HL-60 (cell line): ENCODE results near the gene RILP.
A peak's percentile ranks its signal among the peaks of the same experiment; 100 is the strongest.

Experiments
- DNase-seq, 2 experiments: peaks; one replicate each; pipeline ENCODE4 v3.0.0-alpha.2; 2010 to 2020; ENCODE audit warnings: low read depth in 1 of 2, low spot score in 1 of 2
- H3K27ac ChIP-seq: fragments of 250-450 bp; sonication (Bioruptor Pico); replicated peaks from 2 replicates; pipeline ENCODE4 v1.5.1; 2020; ENCODE audit warnings: mild to moderate bottlenecking, moderate library complexity
- H3K27me3 ChIP-seq: fragments of 250-450 bp; sonication (Bioruptor Pico); 2 replicates; pipeline ENCODE4 v1.5.1; 2021; ENCODE audit warnings: mild to moderate bottlenecking, moderate library complexity; ENCODE audit not compliant: insufficient read depth, poor library complexity, severe bottlenecking
- H3K4me3 ChIP-seq: replicated peaks from 2 replicates; pipeline ENCODE4 v1.5.1; 2011; ENCODE audit warnings: mild to moderate bottlenecking, control low read depth, low read length; ENCODE audit not compliant: insufficient read depth
- GABPA ChIP-seq: IDR thresholded peaks from 2 replicates; pipeline ENCODE4 v1.6.1; 2012; ENCODE audit warnings: low read depth
- POLR2AphosphoS5 ChIP-seq: IDR thresholded peaks from 2 replicates; pipeline ENCODE4 v1.6.1; 2012; ENCODE audit warnings: low read depth
- SPI1 ChIP-seq: IDR thresholded peaks from 2 replicates; pipeline ENCODE4 v1.6.1; 2012; ENCODE audit warnings: low read depth, mild to moderate bottlenecking, borderline replicate concordance
- TF ChIP-seq, protein P1 (sequence below): IDR thresholded peaks from 2 replicates; pipeline ENCODE4 v1.6.1; 2012; ENCODE audit warnings: low read depth; ENCODE audit not compliant: insufficient replicate concordance
- TF ChIP-seq, protein P2 (sequence below): IDR thresholded peaks from one replicate; pipeline ENCODE4 v1.5.1; 2011; ENCODE audit warnings: low read length, control low read depth, inconsistent platforms; ENCODE audit not compliant: insufficient read depth

Gene RILP

DNA sequence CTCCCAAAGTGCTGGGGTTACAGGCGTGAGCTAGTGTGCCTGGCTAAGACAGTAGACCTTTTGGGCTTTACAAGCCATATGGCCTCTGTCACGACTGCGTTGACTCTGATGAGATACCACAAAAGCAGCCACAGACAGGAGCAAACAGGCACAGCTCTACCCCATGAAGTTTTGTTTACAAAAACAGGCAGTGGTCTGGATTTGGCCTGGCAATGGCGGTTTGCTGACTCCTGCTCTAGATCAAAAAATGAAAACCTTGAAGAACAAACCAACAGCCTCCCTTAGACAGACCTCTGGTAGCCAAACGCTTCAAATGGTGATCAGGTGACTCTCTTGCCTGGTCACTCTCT, 41.7 kb downstream of the RILP start:
- Histone ChIP-seq H3K4me3 (no peak overlapping the region), H3K27ac (peak overlapping the region; percentile 84), H3K27me3 (no peaks in the 10 kb centered on the region)
- no peak for DNase-seq
- TF ChIP-seq, protein P1, sequence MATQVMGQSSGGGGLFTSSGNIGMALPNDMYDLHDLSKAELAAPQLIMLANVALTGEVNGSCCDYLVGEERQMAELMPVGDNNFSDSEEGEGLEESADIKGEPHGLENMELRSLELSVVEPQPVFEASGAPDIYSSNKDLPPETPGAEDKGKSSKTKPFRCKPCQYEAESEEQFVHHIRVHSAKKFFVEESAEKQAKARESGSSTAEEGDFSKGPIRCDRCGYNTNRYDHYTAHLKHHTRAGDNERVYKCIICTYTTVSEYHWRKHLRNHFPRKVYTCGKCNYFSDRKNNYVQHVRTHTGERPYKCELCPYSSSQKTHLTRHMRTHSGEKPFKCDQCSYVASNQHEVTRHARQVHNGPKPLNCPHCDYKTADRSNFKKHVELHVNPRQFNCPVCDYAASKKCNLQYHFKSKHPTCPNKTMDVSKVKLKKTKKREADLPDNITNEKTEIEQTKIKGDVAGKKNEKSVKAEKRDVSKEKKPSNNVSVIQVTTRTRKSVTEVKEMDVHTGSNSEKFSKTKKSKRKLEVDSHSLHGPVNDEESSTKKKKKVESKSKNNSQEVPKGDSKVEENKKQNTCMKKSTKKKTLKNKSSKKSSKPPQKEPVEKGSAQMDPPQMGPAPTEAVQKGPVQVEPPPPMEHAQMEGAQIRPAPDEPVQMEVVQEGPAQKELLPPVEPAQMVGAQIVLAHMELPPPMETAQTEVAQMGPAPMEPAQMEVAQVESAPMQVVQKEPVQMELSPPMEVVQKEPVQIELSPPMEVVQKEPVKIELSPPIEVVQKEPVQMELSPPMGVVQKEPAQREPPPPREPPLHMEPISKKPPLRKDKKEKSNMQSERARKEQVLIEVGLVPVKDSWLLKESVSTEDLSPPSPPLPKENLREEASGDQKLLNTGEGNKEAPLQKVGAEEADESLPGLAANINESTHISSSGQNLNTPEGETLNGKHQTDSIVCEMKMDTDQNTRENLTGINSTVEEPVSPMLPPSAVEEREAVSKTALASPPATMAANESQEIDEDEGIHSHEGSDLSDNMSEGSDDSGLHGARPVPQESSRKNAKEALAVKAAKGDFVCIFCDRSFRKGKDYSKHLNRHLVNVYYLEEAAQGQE = no peak
- no peak for TF ChIP-seq POLR2AphosphoS5
- no peak for TF ChIP-seq GABPA
- TF ChIP-seq, protein P2, sequence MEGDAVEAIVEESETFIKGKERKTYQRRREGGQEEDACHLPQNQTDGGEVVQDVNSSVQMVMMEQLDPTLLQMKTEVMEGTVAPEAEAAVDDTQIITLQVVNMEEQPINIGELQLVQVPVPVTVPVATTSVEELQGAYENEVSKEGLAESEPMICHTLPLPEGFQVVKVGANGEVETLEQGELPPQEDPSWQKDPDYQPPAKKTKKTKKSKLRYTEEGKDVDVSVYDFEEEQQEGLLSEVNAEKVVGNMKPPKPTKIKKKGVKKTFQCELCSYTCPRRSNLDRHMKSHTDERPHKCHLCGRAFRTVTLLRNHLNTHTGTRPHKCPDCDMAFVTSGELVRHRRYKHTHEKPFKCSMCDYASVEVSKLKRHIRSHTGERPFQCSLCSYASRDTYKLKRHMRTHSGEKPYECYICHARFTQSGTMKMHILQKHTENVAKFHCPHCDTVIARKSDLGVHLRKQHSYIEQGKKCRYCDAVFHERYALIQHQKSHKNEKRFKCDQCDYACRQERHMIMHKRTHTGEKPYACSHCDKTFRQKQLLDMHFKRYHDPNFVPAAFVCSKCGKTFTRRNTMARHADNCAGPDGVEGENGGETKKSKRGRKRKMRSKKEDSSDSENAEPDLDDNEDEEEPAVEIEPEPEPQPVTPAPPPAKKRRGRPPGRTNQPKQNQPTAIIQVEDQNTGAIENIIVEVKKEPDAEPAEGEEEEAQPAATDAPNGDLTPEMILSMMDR = no peak
- no peak for TF ChIP-seq SPI1

DNA sequence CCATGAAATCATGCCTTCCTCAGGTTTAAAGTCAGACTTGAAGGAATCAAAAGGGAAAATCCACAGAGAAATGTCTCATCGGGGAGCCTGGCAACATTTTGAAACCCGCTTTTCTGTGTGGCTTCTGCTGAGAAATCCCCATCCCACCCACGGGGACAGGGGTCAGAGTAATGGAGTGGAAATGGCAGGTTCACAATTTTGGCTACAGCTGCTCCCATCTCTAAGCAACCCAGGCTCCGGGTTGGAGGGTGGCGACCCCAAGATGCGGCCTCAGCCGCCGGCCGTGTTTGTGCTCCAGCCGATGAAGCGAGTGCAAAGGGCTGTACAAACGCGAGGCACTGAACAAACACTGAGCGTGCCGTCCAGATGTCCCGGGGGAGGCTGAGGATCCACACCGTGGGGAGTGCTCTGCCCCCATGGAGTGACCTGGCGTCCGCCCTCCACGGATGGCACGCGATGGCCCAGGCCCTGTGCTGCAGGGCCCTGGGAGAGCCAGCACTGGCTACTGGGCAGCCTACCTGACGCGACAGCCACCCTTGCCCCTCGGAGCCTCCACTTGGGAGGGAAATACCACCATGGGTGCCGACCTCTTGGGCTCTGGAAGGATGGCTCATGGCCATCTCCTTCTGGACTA, 43.2 kb downstream of the RILP start:
- DNase-seq = no peak
- no peak for TF ChIP-seq GABPA
- TF ChIP-seq, protein P1 = no peak
- Histone ChIP-seq H3K4me3 (no peak overlapping the region), H3K27me3 (no peaks in the 10 kb centered on the region), H3K27ac (peak overlapping the region; percentile 84)

DNA sequence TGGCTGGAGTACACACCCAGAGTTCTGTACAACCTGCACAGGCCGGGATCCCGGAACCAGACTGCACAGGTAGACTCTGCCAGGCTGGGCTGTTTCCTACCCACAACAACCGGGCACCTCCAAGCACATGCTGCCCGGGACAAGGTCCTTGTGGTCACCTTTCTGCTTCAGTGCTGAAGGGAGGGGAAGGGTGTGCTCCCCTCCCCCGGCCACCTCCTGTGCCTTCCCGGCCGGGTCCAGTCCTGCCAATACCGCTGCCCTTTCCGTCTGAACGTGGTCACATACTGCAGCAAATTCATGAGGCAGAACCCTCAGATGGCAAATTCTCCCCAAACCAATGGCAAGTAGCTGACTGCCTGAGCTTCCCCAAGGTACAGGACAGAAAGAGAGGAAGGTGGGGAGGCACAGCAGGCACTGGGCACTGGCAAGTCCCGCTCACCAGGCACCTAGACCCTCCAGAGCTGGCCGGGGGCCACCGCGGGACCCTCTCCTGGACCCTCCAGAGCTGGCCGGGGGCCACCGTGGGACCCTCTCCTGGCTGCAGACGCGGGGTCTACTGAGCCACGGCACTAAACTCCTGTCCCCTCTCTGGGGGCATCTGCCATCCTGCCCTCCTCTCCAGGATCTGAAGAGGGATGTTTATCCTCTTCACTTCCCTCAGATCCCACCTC, 43.9 kb downstream of the RILP start:
- Histone ChIP-seq H3K4me3 (no peak overlapping the region), H3K27ac (no peak overlapping the region), H3K27me3 (no peaks in the 10 kb centered on the region)
- DNase-seq = no peak
- TF ChIP-seq, protein P1 = no peak
- TF ChIP-seq POLR2AphosphoS5 (no peak), GABPA (no peak), SPI1 (no peak)
- TF ChIP-seq, protein P2 = no peak
